GM19463 (cell line): Measurements from ENCODE around the gene FAM72B.
"Not testable (repeated sequence)": the region's sequence is repeated elsewhere in the genome, so short reads cannot be mapped to it uniquely, and the experiment has no call there.

Experiments used
- ATAC-seq: cut with Tn5 transposase; IDR thresholded peaks from one replicate; pipeline ENCODE4 v1.9.1; 2021; ENCODE audit warnings: mild to moderate bottlenecking, moderate library complexity; ENCODE audit not compliant: unreplicated experiment

FAM72B gene

GRCh38 chr1:121184290-121185127 lies at the start of gene FAM72B, which contains the start of gene SRGAP2C:
Gene FAM72B (minus strand): TSS chr1:121184340. CDS start chr1:121183489, 851 bp downstream.
Gene SRGAP2C (plus strand): TSS chr1:121184975. CDS start chr1:121187447, 2,472 bp downstream.
- peak; percentile 74 for ATAC-seq

DNA sequence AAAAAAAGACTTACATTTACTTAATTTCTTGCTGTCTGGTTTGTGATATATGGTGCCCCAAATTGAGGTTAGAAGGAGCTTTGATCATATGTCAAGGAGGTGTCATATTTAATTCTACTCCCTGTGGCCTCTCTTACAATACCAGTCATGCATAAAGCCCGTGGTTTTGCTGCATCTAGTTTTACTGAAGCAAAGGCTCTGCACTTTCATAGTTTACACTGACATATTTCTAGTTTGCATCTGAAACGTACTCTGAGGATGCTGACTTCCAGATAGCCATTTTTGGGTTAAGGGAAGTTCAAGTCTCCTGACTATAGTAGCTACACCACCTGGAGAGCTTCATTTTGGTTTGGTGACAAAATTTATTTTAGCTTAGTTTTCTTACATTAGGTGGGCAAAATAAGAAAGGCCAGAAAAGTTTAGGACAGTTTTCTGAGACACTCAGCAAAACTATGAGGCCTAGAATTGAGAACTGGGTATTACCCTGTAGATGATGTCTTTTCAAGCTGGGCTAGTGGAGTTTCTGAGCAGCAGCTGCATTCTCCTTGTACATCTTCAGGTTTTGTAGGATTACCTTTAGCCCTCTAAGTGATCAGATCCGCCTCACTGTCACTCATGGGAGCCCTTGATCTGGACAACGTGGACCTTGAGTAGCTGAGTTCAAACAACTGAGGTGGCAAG lies 48.4 kb upstream of the FAM72B start:
- peak; percentile 77 for ATAC-seq

- ATAC-seq, result not testable (repeated sequence)
Measured at GRCh38 chr1:121230636-121231035, 46.5 kb upstream of the FAM72B start.

DNA sequence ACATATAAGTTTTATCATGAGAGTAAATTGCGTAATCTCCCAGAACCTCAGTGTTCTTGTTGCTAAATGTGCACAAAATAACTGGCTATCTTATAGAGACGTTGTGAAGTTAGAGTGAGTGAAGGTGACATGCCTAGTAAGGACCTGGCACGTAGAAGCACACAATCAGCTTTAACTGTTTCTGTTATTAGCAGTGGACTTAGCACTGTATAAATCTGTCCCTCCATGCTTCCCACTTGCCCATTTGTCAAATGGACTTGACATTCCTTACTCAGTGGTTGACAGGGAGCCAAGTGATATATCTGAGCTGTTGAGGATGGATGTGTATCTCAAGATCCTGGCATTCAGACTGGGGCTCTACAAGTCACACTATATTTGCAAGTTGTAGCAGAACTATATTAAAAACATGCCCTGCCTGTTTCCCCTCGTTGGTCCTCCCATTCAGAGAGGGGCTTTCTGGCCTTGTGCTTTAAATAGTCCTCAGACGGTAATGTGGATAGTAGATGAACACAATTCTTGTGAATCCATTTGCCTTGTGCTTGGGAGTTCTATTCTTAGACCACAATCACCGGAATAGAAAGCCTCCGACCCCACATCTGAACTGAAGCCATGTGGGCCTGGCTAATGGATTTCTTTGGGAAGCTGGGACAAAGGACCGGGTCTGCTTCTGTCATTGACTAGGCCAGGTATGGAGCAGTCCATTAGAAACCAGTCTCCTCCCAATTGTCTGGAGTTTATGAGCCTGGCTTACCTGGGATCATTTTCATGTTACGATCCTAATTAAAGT lies 43.6 kb upstream of the FAM72B start:
- not testable (repeated sequence) for ATAC-seq

DNA sequence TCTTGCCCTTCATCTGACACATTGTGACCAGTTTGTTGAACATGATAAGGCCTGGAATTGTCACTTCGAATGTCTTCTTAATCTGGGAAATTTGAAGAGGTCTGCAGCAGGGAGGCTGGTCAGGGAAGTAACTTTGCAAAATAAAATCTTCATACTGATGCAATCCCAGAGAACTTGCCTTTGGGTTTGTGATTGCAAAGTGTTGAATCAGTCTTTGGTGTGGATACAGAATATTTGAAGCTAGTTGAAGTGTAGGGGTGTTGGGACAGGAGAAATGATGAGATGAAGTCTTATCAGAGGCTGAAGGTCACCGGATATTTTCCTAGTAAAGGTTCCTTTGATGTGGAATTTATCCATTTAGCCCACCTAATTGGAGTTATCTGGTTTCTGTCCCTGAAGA lies 42.8 kb upstream of the FAM72B start:
- not testable (repeated sequence) for ATAC-seq

DNA sequence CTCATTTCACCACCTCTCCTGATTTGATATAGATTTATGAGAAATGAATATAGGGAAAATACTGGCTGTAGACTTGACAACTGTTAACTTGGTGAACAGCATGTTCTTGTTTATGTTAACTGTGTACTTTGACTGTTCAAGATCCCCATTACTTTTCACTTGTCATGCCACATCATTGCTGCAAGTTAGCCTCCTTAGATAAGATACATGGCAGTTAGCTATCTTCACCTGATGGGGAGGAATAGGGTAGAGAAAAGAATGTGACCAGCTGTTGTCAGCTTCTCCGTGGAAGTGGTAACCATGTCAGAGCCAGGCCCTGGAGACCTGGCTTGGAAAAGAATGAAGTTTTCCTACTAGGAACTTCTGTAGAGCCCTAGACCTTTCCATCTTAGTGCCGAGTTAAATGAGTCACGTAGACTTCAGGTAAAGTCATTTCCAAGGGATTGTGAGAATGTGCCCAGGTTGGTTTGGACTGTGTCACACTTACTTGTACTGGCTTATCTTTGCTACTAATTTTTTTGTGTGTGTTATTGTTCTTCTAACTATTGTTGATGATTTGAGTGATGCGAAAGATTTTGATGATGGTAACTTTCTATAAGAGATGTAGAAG lies 42.3 kb upstream of the FAM72B start:
- not testable (repeated sequence) for ATAC-seq

DNA sequence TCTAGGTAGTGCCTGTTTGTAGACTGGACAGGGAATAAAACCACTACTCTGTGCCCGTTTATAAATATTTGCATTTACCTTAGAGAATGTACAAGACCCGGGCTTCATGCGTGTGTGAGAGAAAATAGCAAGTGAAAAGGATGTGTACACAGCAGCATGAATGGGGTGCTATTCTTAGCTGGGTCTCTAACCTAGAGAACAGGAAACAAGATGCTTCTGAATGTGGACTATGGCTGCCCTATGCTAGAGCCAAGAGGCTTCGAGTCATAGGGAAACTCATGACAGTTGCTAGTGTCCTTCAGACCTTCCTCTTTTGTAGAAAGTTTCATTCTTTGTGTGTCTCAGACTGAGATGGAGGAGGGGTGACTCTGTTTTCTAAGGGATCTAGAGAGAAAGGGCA lies 40.6 kb upstream of the FAM72B start:
- peak; percentile 98 for ATAC-seq

DNA sequence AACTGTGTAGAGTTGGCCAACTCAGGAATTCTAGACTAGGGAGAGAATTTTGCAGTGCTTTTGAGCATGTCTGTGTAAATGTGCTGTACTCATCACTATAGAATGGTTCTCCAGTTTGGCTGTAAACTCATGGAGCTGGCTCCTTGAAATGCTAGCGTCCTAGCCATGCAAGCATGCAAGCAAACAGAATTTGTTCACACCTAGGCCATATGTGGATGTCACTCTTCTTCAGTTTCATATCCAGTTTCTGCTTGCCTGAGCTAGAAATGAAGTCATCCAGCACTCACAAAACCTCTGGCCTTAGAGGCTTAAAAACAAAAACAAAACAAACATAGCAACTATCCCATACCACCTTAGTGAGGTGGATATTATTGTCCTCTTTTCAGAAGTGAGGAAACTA lies 37.6 kb upstream of the FAM72B start:
- peak; percentile 36 for ATAC-seq

DNA sequence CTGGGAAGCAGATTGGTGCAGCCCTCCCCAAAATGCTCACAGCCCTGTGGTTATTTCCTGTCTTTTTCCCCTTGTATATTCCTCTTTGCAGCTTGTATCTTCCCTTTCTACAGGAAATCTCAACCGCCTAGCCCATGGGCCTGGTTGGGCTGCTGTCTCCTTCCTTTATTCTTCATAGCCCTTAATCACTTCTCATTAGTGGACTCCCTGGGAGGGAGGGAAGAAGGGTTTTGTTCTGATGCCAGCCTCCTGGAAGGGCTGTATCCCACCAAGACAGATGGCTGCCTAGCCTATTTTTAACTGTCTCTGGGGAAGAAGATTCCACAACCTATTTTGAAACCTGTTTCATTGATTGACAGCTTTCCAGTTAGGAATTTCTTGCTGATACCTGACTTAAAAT lies 32.5 kb upstream of the FAM72B start:
- ATAC-seq, result not testable (repeated sequence)

- not testable (repeated sequence) for ATAC-seq
Measured at GRCh38 chr1:121215699-121216417, 31.7 kb upstream of the FAM72B start.

DNA sequence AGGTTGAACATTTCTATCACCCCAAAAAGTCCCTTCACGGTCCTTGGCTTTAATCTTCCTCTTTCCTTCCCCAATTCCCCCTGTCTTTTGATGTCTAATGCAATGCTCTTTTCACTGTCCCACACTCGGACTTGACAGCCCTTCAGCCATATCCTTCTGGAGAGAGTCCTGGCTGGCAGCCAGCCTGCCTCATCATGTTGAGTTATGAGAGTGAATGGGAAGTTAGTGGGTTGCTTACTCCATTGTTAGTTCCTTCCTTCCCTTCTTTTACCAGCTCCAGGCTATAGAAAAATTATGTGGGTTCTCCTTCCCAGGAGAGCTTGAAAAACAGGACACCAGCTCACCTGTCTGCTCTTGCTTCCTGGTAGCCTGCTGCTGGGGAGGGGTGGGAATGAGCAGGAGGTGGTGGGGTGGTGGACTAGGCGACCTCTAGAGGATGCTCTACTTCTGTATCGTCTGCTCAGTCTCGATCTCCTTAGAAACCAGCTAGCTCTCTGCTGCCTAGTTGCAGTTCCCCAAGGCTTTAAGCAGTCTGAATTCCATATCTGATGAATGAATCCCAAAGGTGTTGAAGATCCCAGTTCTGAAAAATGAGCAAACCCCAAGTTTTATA lies 30.5 kb upstream of the FAM72B start:
- ATAC-seq, result peak; percentile 61

DNA sequence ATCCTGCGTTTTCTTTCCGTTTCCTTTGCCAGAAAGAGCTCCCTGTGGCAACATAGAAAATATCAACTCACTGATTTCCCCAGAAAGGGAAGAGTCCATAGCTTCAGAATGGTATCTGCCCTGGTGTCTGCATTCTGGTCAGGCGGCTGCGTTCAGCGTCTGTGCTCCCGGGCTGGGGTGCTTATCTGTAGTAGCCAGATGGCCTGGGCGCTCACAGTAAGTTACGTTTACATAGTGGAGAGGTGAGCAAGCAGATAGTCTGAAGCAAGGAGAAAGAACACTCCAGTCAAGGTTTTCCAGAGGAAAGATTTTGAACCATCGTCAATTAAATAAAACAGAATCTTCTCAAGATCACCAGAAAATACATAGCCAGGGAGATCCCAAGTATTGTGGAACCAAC lies 29.4 kb upstream of the FAM72B start:
- ATAC-seq, result not testable (repeated sequence)

- not testable (repeated sequence) for ATAC-seq
Measured at GRCh38 chr1:121210778-121211177, 26.6 kb upstream of the FAM72B start.

DNA sequence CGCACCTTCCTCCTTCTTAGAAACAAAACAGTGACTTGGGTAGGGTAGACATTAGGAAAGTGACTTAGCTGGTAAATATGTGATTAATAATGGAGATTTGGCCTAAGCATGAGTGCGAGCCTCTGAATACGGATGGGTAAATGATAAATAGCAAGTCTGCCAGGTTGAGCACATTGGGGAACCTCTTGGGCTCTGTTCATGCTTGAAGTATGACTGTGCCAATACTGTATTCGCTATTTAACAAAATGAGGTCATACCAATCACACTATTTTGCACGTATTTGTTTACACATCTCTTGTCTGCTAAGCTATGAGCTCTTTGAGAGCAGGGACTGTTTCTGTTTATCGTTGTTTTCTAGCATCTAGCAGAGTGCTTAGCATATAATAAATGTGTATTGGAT lies 24.2 kb upstream of the FAM72B start:
- not testable (repeated sequence) for ATAC-seq

DNA sequence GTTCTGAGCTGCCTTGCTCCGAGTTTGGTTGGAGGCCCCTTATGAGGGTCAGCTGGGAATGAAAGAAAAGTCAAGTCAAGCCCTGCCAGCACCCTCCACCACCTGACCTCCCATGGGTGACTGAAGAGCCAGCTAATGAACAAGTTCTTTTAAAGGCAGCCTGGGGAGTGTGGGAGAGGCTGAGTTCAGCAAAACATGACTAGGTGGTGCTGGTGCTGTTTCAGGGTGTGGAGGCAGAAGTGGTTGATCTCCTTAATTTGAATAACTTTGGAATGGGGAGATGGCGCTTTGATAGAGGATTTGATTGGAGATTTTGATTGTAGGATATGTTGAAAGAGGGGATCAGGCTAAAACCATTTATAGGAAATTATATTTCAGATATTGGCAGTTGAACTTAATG lies 23.2 kb upstream of the FAM72B start:
- ATAC-seq, result not testable (repeated sequence)

- ATAC-seq, result not testable (repeated sequence)
Measured at GRCh38 chr1:121205786-121206711, 21.9 kb upstream of the FAM72B start.

GRCh38 chr1:121202986-121203385 lies 18.8 kb upstream of the FAM72B start:
- ATAC-seq, result not testable (repeated sequence)
